ENCODE measurements around the gene HOXC9. TPM values are rescaled to one million over a fixed set of nuclear protein-coding genes. Genes with fewer than 3 reads are reported as not detected.

The HOXC9 gene
- total RNA-seq, 6 donors from 2014 or later: 0.17 to 0.23 TPM; not detected in 4

- TF ChIP-seq CTCF (IDR thresholded peaks at IDR 0.05) (peak; percentile 36 to 78 (median 66)), POLR2AphosphoS5 (IDR thresholded peaks at IDR 0.05) (no peak), POLR2A (IDR thresholded peaks at IDR 0.05) (no peak), EP300 (IDR thresholded peaks at IDR 0.05) (no peak)
- ATAC-seq (ENCODE audit: low FRiP score in 2 of 2): peak in 1 of 2 donors; percentile 69
- DNase-seq: peak in 1 of 2 donors; percentile 56
- H3K9me3 ChIP-seq: peaks cover 0 to 10% (median 7%) of the 10 kb centered on the region in 4 donors
- 5 to 10% methylated on average over 12 of the region's 12 CpGs for WGBS, 2 donors
- peaks cover 0 to 87% (median 42%) of the 10 kb centered on the region in 4 donors for H3K27me3 ChIP-seq
- H3K27ac ChIP-seq: no peak within 1 kb of the TSS
- peak within 1 kb of the TSS in 3 of 4 donors; percentile 10 to 31 (median 28) for H3K4me3 ChIP-seq
- H3K4me1 ChIP-seq: peaks cover 12 to 36% (median 12%) of the 10 kb centered on the region in 4 donors
- H3K36me3 ChIP-seq: no peaks in the 10 kb centered on the region
These were observed 32.7 kb downstream of the HOXC9 start, which contains the start of gene HOXC5 for GRCh38 chr12:54032627-54033100. HOXC5 (plus strand) TSS chr12:54033050; CDS start chr12:54033123, 73 bp downstream.

- Histone ChIP-seq H3K4me3 (peak overlapping the region in 3 of 4 donors; percentile 10 to 31 (median 28)), H3K36me3 (no peaks in the 10 kb centered on the region), H3K27ac (no peak overlapping the region), H3K9me3 (peaks cover 0 to 10% (median 7%) of the 10 kb centered on the region in 4 donors), H3K4me1 (peaks cover 12 to 36% (median 12%) of the 10 kb centered on the region in 4 donors), H3K27me3 (peaks cover 0 to 80% (median 40%) of the 10 kb centered on the region in 4 donors)
- WGBS, 2 donors: 3 to 6% methylated on average over 30 to 56 of the region's 61 CpGs
- ATAC-seq (ENCODE audit: low FRiP score in 2 of 2) (peak in 1 of 2 donors; percentile 67), DNase-seq (peak in 1 of 2 donors; percentile 84)
- TF ChIP-seq EP300 (IDR thresholded peaks at IDR 0.05): no peak
- TF ChIP-seq POLR2A (IDR thresholded peaks at IDR 0.05): no peak
- TF ChIP-seq CTCF (IDR thresholded peaks at IDR 0.05): no peak
- no peak for TF ChIP-seq POLR2AphosphoS5 (IDR thresholded peaks at IDR 0.05)
These were observed 33.4 kb downstream of the HOXC9 start for GRCh38 chr12:54033106-54033979.

GRCh38 chr12:54033980-54034784 lies 34.2 kb downstream of the HOXC9 start:
- Histone ChIP-seq H3K27me3 (peaks cover 0 to 72% (median 37%) of the 10 kb centered on the region in 4 donors), H3K36me3 (no peaks in the 10 kb centered on the region), H3K27ac (no peak overlapping the region), H3K4me1 (peaks cover 12 to 35% (median 12%) of the 10 kb centered on the region in 4 donors), H3K4me3 (peak overlapping the region in 2 of 4 donors; percentile 28 to 31), H3K9me3 (peaks cover 0 to 10% (median 7%) of the 10 kb centered on the region in 4 donors)
- TF ChIP-seq POLR2AphosphoS5 (IDR thresholded peaks at IDR 0.05) (no peak), CTCF (IDR thresholded peaks at IDR 0.05) (no peak), POLR2A (IDR thresholded peaks at IDR 0.05) (no peak), EP300 (IDR thresholded peaks at IDR 0.05) (no peak)
- DNase-seq: peak in 1 of 2 donors; percentile 86
- 18 to 24% methylated on average over 28 to 44 of the region's 57 CpGs for WGBS, 2 donors
- peak in 1 of 2 donors; percentile 68 for ATAC-seq (ENCODE audit: low FRiP score in 2 of 2)

- Histone ChIP-seq H3K4me3 (no peak overlapping the region), H3K36me3 (no peaks in the 10 kb centered on the region), H3K27ac (no peak overlapping the region), H3K4me1 (peaks cover 12 to 29% (median 12%) of the 10 kb centered on the region in 4 donors), H3K9me3 (peaks cover 0 to 10% (median 7%) of the 10 kb centered on the region in 4 donors), H3K27me3 (peaks cover 0 to 65% (median 35%) of the 10 kb centered on the region in 4 donors)
- ATAC-seq (ENCODE audit: low FRiP score in 2 of 2): no peak
- DNase-seq: no peak
- no peak for TF ChIP-seq POLR2A (IDR thresholded peaks at IDR 0.05)
- TF ChIP-seq POLR2AphosphoS5 (IDR thresholded peaks at IDR 0.05): no peak
- no peak for TF ChIP-seq EP300 (IDR thresholded peaks at IDR 0.05)
- no peak for TF ChIP-seq CTCF (IDR thresholded peaks at IDR 0.05)
- WGBS, 2 donors: 51 to 52% methylated on average over 12 to 22 of the region's 22 CpGs
These were observed 34.9 kb downstream of the HOXC9 start for GRCh38 chr12:54034785-54035310.

All from upper lobe of left lung (tissue), 6 donors.